ENCODE results near the gene ZNF366.

Gene ZNF366

DNA sequence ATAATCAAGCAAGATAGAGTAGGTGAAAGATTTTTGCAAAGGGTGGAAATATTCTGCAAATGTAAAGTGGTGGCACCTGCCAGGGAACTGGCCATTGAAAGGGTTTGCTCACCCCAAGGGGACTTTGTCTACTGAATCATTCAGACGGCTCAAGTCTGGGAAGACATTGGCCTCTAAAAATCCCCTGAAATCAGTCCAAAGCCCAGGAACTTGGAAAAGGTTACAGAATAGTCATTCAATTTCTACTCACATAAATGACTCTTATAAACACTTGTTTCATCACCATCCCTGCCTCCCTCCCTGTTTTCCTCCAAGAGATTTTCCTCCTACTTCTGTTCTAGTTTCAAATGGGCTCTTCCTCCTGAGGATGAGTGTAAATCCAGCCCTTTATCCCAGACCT is 28.5 kb downstream of the ZNF366 start:
- peak; percentile 33 for DNase-seq (ENCODE audit: low read depth)
- TF ChIP-seq, protein P1, sequence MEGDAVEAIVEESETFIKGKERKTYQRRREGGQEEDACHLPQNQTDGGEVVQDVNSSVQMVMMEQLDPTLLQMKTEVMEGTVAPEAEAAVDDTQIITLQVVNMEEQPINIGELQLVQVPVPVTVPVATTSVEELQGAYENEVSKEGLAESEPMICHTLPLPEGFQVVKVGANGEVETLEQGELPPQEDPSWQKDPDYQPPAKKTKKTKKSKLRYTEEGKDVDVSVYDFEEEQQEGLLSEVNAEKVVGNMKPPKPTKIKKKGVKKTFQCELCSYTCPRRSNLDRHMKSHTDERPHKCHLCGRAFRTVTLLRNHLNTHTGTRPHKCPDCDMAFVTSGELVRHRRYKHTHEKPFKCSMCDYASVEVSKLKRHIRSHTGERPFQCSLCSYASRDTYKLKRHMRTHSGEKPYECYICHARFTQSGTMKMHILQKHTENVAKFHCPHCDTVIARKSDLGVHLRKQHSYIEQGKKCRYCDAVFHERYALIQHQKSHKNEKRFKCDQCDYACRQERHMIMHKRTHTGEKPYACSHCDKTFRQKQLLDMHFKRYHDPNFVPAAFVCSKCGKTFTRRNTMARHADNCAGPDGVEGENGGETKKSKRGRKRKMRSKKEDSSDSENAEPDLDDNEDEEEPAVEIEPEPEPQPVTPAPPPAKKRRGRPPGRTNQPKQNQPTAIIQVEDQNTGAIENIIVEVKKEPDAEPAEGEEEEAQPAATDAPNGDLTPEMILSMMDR (IDR thresholded peaks at IDR 0.05; ENCODE audit: control insufficient read depth, insufficient read depth, low read depth, low read length, missing control alignments): no peak
- no peak overlapping the region for H3K4me3 ChIP-seq (ENCODE audit: control insufficient read depth, low read depth, low read length)

- no peak overlapping the region for H3K4me3 ChIP-seq (ENCODE audit: control insufficient read depth, low read depth, low read length)
- TF ChIP-seq, protein P1 (IDR thresholded peaks at IDR 0.05; ENCODE audit: control insufficient read depth, insufficient read depth, low read depth, low read length, missing control alignments): no peak
- no peak for DNase-seq (ENCODE audit: low read depth)
Observed at GRCh38 chr5:72478276-72478675, 28.9 kb downstream of the ZNF366 start.

GRCh38 chr5:72477644-72478043 is 29.6 kb downstream of the ZNF366 start:
- TF ChIP-seq, protein P1 (IDR thresholded peaks at IDR 0.05; ENCODE audit: control insufficient read depth, insufficient read depth, low read depth, low read length, missing control alignments): no peak
- no peak for DNase-seq (ENCODE audit: low read depth)
- H3K4me3 ChIP-seq (ENCODE audit: control insufficient read depth, low read depth, low read length): no peak overlapping the region

- no peak overlapping the region for H3K4me3 ChIP-seq (ENCODE audit: control insufficient read depth, low read depth, low read length)
- TF ChIP-seq, protein P1 (IDR thresholded peaks at IDR 0.05; ENCODE audit: control insufficient read depth, insufficient read depth, low read depth, low read length, missing control alignments): no peak
- DNase-seq (ENCODE audit: low read depth): no peak
Observed at GRCh38 chr5:72477176-72477575, 30.0 kb downstream of the ZNF366 start.

GRCh38 chr5:72476721-72477120 is 30.5 kb downstream of the ZNF366 start:
- TF ChIP-seq, protein P1 (IDR thresholded peaks at IDR 0.05; ENCODE audit: control insufficient read depth, insufficient read depth, low read depth, low read length, missing control alignments): no peak
- DNase-seq (ENCODE audit: low read depth): no peak
- H3K4me3 ChIP-seq (ENCODE audit: control insufficient read depth, low read depth, low read length): no peak overlapping the region

GRCh38 chr5:72476275-72476674 is 30.9 kb downstream of the ZNF366 start:
- no peak overlapping the region for H3K4me3 ChIP-seq (ENCODE audit: control insufficient read depth, low read depth, low read length)
- TF ChIP-seq, protein P1 (IDR thresholded peaks at IDR 0.05; ENCODE audit: control insufficient read depth, insufficient read depth, low read depth, low read length, missing control alignments): no peak
- no peak for DNase-seq (ENCODE audit: low read depth)

DNA sequence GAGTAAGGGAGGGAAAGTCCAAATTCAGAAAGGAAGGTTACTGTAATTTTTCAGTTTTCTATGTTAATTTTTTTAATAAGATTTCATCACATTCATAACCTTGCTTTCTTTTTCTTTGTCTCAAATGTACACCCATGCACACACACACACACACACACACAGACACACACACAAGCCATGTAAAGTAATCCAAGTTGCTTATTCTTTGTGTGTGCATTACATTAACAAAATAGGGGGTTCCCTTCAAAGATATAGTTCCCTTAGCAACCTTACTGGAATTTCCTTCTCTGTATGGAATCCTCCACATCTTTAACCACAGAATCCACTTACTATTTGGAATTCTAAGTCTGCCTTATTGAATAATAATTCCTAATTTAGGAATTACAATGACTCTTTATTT is 32.7 kb downstream of the ZNF366 start:
- no peak for DNase-seq (ENCODE audit: low read depth)
- H3K4me3 ChIP-seq (ENCODE audit: control insufficient read depth, low read depth, low read length): no peak overlapping the region
- TF ChIP-seq, protein P1 (IDR thresholded peaks at IDR 0.05; ENCODE audit: control insufficient read depth, insufficient read depth, low read depth, low read length, missing control alignments): no peak

Data from AG09309 (cell line).